LNCAP (cell line): ENCODE data around the gene ERC1.

ENCODE experiments used
- CTCF ChIP-seq: fragments of 450-650 bp; IDR thresholded peaks from 2 replicates; pipeline ENCODE4 v1.5.1; 2017; ENCODE audit warnings: mild to moderate bottlenecking

Gene ERC1

GRCh38 chr12:1332327-1332726, 341.3 kb downstream of the ERC1 start:
- no peak for TF ChIP-seq CTCF

- TF ChIP-seq CTCF, result no peak
Measured at GRCh38 chr12:1338483-1339177, 347.6 kb downstream of the ERC1 start.

GRCh38 chr12:1339618-1340319, 348.7 kb downstream of the ERC1 start:
- TF ChIP-seq CTCF, result no peak

- TF ChIP-seq CTCF, result no peak
Measured at GRCh38 chr12:1343422-1343821, 352.4 kb downstream of the ERC1 start.

- TF ChIP-seq CTCF, result no peak
Measured at GRCh38 chr12:1344245-1344644, 353.2 kb downstream of the ERC1 start.

GRCh38 chr12:1346126-1346525, 355.1 kb downstream of the ERC1 start:
- no peak for TF ChIP-seq CTCF

- TF ChIP-seq CTCF, result no peak
Measured at GRCh38 chr12:1347294-1347693, 356.3 kb downstream of the ERC1 start.
